ENCODE results near the gene CADM2.

GRCh38 chr3:85498177-85498576, 539.4 kb downstream of the CADM2 start:
- TF ChIP-seq CTCF (IDR thresholded peaks at IDR 0.05; ENCODE audit: insufficient read depth, low read depth, low read length) (no peak), EZH2 (IDR thresholded peaks at IDR 0.05; ENCODE audit: insufficient read depth, low read length) (no peak)
